ENCODE data around the gene FAAH.

Gene FAAH

DNA sequence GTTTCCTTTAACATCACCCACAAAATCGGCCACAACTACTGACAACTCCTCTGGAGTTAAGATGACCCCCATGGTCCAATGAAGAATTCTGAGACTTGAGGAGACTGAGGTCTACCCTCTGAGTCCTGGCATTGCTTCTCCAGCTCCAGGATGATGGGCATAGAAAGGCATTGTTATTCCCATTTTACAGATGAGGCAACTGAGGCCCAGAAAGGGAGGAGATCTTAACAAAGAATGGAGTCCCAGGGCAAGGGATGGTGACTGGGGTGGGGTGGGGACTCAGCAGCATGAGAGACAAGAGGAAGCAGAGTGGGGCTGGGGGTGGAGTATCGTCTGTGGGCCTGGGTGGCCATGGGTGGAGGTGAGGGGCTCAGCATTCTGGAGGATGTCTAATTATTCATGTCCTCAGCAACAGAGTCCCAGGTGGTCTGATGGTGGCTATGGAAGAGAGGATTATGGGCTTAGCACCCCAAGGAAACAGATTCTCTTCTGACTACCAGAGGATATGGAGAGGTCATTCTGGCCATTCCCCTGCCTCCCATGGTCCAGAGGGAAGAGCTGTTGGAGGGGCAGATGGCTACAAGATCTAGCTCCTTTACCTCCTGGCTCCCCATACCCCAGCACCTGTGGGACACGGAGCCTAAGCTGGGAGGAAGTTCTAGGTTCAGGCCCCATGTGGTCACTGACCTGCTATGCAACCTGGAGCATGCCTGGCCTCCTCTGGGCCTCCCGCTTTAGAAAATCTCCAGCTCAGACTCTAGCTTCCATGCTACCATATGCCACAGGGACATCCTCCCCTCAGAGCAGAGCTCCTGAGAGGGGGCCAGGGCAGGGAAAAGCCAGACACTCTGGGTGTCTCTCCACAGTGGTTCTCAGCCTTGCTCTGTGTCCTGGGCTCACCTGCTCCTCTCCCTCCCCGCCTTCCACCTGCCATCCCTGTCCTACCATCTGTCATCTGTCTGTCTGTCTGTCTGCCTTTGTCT is 58.1 kb downstream of the FAAH start:
- DNase-seq: no peak

DNA sequence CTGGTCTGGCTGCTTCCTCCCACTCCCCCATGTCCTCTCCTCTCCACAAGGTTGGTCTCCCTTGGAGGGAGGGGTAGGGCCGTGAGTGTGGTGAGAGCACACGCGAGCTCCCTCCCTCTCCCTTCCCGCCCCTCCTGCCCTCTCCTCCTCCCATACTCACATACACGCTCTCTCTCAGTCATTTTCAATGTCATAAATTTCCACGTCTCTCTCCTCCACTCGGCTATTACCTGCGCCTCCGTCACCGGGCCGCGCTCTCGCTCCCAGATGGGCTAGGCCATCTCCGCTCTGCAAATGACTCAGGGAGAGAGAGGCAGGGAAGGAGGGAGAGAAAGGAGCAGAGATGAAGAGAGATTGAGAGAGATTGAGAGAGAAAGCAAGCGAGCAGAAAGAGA is 58.8 kb downstream of the FAAH start:
- no peak for DNase-seq

DNA sequence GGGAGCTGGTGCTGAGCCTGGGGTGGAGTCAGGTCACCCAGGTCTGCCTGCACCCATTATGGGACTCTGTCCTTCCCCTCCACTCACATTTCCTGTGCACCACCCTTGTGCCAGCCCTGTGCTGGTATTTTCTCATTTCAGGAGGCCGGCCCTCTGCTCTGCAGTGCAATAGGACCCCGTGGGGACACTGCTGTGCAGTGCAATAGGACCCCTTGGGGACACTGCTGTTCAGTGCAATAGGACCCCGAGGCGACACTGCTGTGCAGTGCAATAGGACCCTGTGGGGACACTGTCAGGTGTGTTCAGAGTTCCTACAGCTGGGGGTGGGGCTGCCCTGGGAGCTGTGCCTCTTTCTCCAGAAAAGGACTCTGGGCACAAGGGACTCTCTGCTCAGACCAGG is 59.3 kb downstream of the FAAH start:
- no peak for DNase-seq

DNA sequence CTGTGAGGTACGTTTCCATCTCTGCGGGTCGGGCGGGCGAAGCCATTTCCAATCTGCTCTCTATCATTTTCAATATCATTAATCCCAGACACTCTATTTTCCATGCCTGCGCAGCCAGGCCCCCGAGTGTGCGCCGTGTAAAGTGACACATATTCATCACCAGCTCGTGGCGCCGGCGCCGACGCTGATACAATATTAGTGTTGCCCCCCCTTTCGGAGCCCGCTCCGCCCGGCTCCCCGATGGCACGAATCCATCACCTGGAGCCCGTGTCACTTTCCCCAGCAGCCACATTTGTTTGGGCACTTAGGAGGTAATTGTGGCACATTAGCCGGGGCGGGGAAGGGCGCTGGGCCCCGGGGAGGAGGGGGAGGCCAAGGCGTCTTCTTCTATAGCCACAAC is 61.8 kb downstream of the FAAH start:
- DNase-seq: no peak

DNA sequence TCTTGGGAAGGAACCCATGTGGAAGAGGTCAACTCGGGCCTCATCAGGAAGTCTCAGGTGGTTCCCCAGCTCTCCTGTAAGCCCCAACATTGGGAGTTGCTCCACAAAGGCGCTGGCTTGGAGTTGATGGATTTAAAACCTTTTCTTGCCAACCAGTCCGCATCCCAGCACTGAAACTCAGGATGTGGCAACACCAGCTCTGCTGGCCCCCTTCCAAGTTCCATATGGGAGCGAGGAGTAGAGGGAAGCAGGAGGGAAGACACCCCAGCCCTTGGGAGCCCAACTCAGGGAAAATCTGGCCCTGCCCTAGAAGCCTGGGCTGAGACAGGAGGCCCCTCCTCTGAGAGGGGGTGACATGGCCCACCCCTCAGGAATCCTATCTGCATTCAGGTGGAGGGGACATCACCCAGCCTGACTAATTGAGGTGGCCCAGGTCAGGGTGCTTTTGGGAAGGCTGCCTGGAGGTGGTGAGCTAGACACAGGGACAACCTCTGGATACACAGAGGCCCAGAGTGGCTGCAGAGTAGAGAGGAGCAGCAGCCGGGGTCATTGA is 62.4 kb downstream of the FAAH start:
- no peak for DNase-seq

DNA sequence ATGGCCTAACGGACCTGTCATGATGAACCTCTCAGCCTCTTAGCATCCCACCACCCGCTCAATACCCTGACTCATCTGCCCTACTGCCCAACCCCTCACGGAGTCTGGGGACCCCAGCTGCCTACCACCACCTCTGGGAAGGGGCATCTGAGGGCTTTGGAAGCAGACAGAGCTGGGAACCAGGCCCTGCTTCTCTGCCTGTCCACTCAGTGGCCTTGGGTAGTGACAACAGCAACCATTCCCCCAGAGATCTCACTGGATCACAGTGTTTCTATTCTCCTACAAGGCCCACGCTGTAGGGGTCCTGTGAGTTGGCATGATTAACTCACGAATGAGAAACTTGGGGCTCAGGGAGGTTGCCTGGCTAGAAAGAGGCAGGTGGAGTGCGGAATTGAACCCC is 63.1 kb downstream of the FAAH start:
- no peak for DNase-seq

DNA sequence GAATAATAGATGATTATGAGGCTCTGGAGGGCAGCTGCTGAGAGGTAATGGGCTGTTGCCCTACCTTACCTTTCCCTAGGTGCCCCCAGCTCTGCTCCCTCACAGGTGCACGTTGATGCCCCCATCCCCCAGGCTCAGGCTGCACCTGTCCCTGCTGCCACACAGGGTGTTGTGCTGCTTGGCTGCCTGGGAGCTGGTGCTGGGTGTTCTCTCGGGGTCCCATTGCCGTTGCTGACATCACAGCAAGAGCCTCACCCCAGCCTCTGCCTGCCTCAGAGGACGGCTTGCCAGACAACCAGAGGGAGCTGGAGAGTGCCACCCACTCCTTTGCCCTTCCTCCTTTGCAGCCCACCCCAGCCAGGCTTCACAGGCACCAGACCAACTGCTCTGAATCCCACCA is 64.1 kb downstream of the FAAH start:
- no peak for DNase-seq

DNA sequence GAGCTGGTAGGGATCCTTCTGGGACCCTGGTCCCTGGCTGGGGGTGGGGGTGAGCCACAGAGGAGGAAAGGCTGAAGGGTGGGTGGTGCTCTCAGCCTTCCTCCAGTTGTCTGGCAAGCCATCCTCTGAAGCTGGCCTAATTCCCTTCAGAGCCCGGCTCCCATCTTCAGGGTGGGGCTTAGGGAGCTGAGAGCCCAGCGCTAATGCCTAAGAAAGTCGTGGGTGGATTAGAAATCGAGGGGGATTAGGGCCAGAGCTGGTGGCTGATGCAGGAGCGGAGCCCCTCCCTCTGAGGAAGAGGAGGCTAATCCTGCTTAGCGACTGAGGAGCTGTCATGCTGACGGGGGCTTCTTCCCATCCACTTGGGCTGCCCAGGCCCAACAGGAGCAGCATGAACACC is 64.7 kb downstream of the FAAH start:
- no peak for DNase-seq

DNA sequence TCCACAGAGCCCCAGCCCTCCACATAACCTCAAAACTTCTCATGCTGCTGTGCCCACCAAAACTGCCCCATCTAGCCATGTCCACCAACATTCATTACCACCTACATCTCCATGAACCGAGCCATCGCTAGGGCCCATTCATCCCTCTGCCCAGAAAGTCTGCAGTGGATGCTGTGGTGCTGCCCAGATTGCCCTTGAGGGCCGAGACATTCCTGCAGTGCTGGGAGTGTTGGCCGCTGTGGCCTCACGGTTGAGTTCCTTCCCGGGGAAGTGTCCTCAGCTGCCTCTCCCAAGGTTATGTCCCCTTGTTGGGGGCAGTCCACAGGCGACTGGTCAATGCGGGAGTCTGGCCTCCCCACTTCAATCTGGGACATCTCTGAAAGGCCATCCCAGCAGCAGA is 65.2 kb downstream of the FAAH start:
- DNase-seq: no peak

DNA sequence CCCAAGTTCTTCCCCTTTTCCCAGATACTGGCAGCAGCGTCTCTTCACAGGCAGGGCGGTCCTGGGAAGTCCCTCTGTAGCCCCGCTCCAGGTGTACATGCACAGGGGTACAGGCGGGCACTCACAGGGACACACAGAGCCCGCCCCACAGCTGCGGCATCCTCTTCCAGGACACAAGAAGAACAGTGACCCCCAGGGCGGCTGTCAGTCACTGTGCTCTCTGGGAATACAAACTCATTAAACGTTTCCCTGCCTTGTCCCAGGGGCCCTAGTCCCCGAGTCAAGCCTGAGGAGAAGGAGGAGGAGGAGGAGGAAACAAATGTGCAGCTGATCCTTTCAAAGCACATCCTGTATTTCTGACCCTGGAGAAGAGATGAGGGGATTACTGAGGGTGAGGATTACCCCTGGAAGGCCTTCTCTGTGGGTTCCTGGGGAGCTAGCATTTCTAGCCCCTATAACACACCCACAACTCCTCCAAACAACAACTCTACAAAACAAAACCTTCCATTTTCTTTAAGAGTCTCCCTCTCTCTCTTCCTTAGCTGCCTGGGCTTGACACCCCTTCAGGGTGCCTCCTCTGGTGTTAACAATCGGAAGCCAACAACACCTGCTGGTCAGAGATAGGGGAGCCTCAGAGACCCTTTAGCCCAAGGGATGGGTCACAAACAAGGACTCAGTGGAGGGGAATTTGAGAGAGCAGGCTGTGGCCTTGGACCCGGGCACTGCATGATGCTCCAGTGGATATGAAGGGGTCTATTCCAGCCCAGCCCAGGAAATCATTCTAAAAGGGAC is 67.1 kb downstream of the FAAH start:
- DNase-seq: no peak

DNA sequence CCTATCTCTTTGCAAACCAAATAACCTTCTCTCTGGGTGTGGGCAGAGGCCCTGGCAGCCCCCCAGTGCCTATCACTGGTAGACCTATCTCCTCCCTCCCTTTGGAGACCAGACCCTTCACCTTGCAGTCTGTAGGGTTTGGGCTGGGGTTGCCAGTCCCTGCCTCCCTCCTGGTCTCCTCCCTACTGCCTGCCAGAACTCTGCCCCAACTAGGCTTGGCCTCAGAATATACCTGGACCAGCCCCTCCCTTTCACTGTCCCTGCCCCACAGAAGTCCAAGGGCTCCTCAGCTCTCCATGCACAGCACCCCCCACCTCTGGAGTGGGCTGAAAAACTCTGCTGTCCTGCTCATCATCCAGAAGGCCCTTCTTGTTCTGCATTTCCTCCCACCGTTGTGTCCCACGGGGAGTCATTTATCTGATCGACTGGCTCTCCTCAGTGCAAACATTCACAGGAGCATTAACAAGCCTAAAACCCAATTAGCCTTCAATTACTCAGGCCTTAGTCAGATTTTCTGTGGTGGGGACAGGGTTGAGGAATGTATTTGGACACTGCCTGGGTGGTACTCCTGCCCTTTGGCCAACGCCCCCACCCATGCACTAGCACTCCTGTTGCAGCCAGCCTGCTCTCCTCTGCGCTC is 67.8 kb downstream of the FAAH start:
- no peak for DNase-seq
